Right kidney (tissue), 1 donor: Measurements from ENCODE around the gene HSD11B1L.
"Not testable (repeated sequence)": the region's sequence is repeated elsewhere in the genome, so short reads cannot be mapped to it uniquely, and the experiment has no call there.

Source experiments
- DNase-seq: peaks from one replicate; pipeline ENCODE4 v3.0.0-alpha.2; 2016

Gene HSD11B1L

GRCh38 chr19:5687360-5688198 lies 6.8 kb downstream of the HSD11B1L start:
- DNase-seq = no peak

- DNase-seq = not testable (repeated sequence)
These were observed 7.5 kb downstream of the HSD11B1L start for GRCh38 chr19:5688262-5688881.

- DNase-seq = peak; percentile 99
These were observed 9.5 kb downstream of the HSD11B1L start, which contains the start of gene RPL36 for GRCh38 chr19:5690125-5690954. Gene RPL36 (plus strand): TSS chr19:5690295. CDS start chr19:5690508, 213 bp downstream.

GRCh38 chr19:5690955-5691821 lies 10.4 kb downstream of the HSD11B1L start:
- DNase-seq = peak; percentile 60

GRCh38 chr19:5691822-5692722 lies 11.2 kb downstream of the HSD11B1L start:
- no peak for DNase-seq

GRCh38 chr19:5692723-5693194 lies 11.9 kb downstream of the HSD11B1L start:
- no peak for DNase-seq

GRCh38 chr19:5693195-5694166 lies 12.7 kb downstream of the HSD11B1L start:
- no peak for DNase-seq

GRCh38 chr19:5694167-5694955 lies 13.5 kb downstream of the HSD11B1L start:
- no peak for DNase-seq

GRCh38 chr19:5694956-5695648 lies 14.3 kb downstream of the HSD11B1L start:
- no peak for DNase-seq

- no peak for DNase-seq
These were observed 14.9 kb downstream of the HSD11B1L start for GRCh38 chr19:5695649-5696195.

GRCh38 chr19:5696196-5697021 lies 15.6 kb downstream of the HSD11B1L start:
- no peak for DNase-seq

GRCh38 chr19:5697022-5697889 lies 16.4 kb downstream of the HSD11B1L start:
- no peak for DNase-seq

GRCh38 chr19:5697890-5698634 lies 17.2 kb downstream of the HSD11B1L start:
- no peak for DNase-seq

GRCh38 chr19:5698635-5699422 lies 18.0 kb downstream of the HSD11B1L start:
- no peak for DNase-seq
